ENCODE measurements around the gene NCS1. TPM values are rescaled to one million over a fixed set of nuclear protein-coding genes. Genes with fewer than 3 reads are reported as not detected.
A peak's percentile ranks its signal among the peaks of the same experiment; 100 is the strongest.

The NCS1 gene
- total and polyA plus RNA-seq, 2 donors = 5.4 to 6.9 TPM

DNA sequence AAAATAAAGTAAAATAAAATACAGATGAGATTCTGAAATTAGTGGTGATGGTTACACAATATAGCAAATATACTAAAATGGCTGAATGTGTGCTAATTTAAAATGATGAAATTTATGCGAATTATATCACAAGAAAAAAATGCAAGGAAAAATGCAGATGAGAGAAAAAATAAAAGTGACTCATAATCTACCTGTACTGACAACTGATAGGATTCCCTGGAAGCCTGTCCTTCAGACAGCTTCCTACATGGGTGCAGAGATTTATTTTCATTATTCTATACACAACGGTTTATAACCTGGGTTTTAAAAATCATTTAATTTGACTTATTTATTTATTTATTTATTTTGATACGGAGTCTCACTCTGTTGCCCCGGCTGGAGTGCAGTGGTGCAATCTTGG lies 5.8 kb upstream of the NCS1 start:
- Histone ChIP-seq H3K9me3 (ENCODE audit: control insufficient read depth in 2 of 2, insufficient read depth in 1 of 2, low read length in 1 of 2) (no peaks in the 10 kb centered on the region), H3K4me3 (ENCODE audit: low read length in 2 of 2) (no peak overlapping the region), H3K27me3 (ENCODE audit: control insufficient read depth in 2 of 2, insufficient read depth in 1 of 2, low read length in 1 of 2) (peaks cover 9 to 40% of the 10 kb centered on the region in 2 donors), H3K27ac (ENCODE audit: low read depth in 1 of 2, low read length in 1 of 2) (no peak overlapping the region), H3K36me3 (ENCODE audit: control insufficient read depth in 2 of 2, insufficient read depth in 2 of 2, low read length in 1 of 2) (no peaks in the 10 kb centered on the region), H3K4me1 (ENCODE audit: control insufficient read depth in 2 of 2, insufficient read depth in 2 of 2, low read length in 2 of 2) (peaks cover 0 to 5% of the 10 kb centered on the region in 2 donors)
- WGBS = 84% methylated on average over 4 of the region's 4 CpGs
- no peak for DNase-seq (ENCODE audit: low read depth in 6 of 9, low spot score in 9 of 9)

DNA sequence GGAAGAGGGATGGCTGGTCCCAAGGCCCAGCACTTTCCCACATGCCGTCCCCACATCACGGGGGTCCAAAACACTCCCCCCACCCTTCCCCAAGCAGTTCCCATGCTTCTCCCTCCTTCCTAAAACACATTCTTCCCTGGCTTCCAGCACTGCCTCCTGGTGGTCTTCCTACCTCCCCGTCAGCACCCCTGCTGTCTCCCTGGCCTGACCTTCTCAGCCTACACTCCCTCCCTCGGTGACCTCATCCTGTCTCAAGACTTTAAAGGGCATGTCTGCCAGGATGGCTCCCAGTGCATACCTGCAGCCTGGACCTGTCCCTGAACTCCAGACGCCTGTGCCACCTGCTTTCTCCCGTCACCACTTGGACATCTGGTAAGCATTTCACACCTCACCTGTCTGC lies 4.3 kb upstream of the NCS1 start:
- H3K27ac ChIP-seq (ENCODE audit: low read depth in 1 of 2, low read length in 1 of 2) = no peak overlapping the region
- no peaks in the 10 kb centered on the region for H3K9me3 ChIP-seq (ENCODE audit: control insufficient read depth in 2 of 2, insufficient read depth in 1 of 2, low read length in 1 of 2)
- H3K27me3 ChIP-seq (ENCODE audit: control insufficient read depth in 2 of 2, insufficient read depth in 1 of 2, low read length in 1 of 2) = peaks cover 19 to 50% of the 10 kb centered on the region in 2 donors
- H3K4me3 ChIP-seq (ENCODE audit: low read length in 2 of 2) = no peak overlapping the region
- WGBS = 88% methylated on average over 6 of the region's 6 CpGs
- no peaks in the 10 kb centered on the region for H3K36me3 ChIP-seq (ENCODE audit: control insufficient read depth in 2 of 2, insufficient read depth in 2 of 2, low read length in 1 of 2)
- DNase-seq (ENCODE audit: low read depth in 6 of 9, low spot score in 9 of 9) = no peak
- H3K4me1 ChIP-seq (ENCODE audit: control insufficient read depth in 2 of 2, insufficient read depth in 2 of 2, low read length in 2 of 2) = peaks cover 0 to 5% of the 10 kb centered on the region in 2 donors

DNA sequence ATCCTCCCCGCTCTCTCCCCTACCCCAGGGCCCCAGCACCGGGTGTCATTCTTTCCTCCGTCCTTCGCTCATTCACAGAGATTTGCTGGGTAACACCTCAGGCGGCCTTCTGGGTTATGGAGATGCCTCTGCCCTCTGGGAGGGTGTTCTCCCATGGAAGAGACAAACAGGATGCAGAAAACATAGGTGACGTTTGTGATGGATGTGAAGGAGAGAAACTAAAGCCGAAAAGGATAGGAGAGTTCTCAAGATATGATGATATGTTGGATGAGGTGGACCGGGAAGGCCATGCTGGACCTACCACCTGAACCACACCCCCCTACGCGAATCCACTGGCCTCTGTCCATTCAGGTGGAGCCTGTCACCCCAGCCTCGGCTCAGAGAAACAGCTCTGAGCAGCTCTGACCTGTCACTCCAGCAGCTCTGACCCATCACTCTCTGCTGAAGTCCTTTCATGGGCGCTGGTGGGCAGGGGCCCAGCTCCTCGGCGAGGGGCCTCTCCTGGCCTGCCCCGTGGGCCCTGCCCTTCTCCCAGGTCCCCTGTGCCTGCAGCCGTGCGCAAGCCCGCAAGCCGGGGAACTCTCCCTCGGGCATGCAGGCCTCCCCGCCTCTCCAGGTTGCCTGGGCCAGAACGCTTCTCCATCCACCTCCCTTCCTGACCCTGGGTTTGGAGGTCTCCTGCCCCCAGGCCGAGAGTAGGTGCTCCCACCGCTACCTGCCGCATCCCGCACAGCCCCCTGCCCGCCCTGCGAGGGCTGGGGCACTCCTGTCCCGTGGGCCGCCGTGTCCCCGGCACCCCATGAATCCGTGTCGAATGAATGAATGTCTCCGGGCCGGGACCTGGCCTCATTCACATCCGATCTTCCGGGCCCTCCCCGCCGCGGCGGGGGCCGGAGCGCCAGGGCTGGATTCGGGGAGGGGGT lies 717 bp upstream of the NCS1 start:
- WGBS = 42% methylated on average over 45 of the region's 45 CpGs
- Histone ChIP-seq H3K27ac (ENCODE audit: low read depth in 1 of 2, low read length in 1 of 2) (no peak overlapping the region), H3K36me3 (ENCODE audit: control insufficient read depth in 2 of 2, insufficient read depth in 2 of 2, low read length in 1 of 2) (no peaks in the 10 kb centered on the region), H3K9me3 (ENCODE audit: control insufficient read depth in 2 of 2, insufficient read depth in 1 of 2, low read length in 1 of 2) (peaks cover 0 to 1% of the 10 kb centered on the region in 2 donors), H3K27me3 (ENCODE audit: control insufficient read depth in 2 of 2, insufficient read depth in 1 of 2, low read length in 1 of 2) (peaks cover 33 to 82% of the 10 kb centered on the region in 2 donors), H3K4me1 (ENCODE audit: control insufficient read depth in 2 of 2, insufficient read depth in 2 of 2, low read length in 2 of 2) (peaks cover 0 to 5% of the 10 kb centered on the region in 2 donors), H3K4me3 (ENCODE audit: low read length in 2 of 2) (peak overlapping the region in 1 of 2 donors; percentile 40)
- DNase-seq (ENCODE audit: low read depth in 6 of 9, low spot score in 9 of 9) = no peak

DNA sequence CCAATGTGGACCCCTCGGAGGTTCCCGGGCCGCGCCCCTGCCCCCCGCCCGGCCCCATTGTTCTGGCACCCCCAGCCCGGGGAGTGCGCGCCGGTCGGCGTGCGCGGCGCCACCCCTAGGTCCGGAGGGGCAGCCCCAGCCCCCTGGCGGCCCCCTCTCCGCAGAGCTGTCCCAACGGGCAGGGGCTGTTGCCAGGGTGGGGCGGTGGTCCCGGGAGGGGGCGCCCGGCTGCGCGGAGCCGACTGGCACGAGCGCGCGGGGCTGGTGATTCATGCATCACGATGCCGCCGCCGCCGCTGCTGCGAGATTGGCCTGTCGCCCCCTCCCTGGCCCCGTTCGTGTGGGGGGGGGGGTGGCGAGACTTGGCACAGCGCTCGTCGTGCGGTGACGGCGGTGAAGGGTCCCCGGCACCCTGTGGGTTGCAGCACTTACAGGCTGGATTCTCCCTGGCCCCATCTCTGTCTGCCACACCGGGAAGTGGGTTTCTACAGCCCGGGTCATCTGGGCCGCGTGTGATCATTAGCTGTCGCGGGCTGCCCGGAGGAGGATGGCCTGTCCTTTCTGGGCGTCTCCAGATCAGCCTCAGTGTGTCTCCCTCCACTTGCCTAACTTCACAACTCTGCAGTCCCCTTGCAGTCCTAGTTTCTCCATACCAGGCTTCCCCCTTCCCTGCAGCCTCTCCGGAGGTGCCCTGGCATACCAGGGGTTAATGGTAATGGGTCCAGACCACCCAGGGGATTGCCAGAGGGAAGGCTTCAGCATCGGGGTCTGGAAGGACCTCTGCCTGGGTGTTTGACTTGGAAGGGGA lies 858 bp downstream of the NCS1 start:
- no peak overlapping the region for H3K27ac ChIP-seq (ENCODE audit: low read depth in 1 of 2, low read length in 1 of 2)
- WGBS = 4% methylated on average over 57 of the region's 57 CpGs
- DNase-seq (ENCODE audit: low read depth in 6 of 9, low spot score in 9 of 9) = no peak
- H3K4me3 ChIP-seq (ENCODE audit: low read length in 2 of 2) = peak overlapping the region; percentile 8 to 40
- H3K36me3 ChIP-seq (ENCODE audit: control insufficient read depth in 2 of 2, insufficient read depth in 2 of 2, low read length in 1 of 2) = no peaks in the 10 kb centered on the region
- H3K4me1 ChIP-seq (ENCODE audit: control insufficient read depth in 2 of 2, insufficient read depth in 2 of 2, low read length in 2 of 2) = peaks cover 0 to 5% of the 10 kb centered on the region in 2 donors
- H3K9me3 ChIP-seq (ENCODE audit: control insufficient read depth in 2 of 2, insufficient read depth in 1 of 2, low read length in 1 of 2) = peaks cover 0 to 1% of the 10 kb centered on the region in 2 donors
- H3K27me3 ChIP-seq (ENCODE audit: control insufficient read depth in 2 of 2, insufficient read depth in 1 of 2, low read length in 1 of 2) = peaks cover 33 to 79% of the 10 kb centered on the region in 2 donors

DNA sequence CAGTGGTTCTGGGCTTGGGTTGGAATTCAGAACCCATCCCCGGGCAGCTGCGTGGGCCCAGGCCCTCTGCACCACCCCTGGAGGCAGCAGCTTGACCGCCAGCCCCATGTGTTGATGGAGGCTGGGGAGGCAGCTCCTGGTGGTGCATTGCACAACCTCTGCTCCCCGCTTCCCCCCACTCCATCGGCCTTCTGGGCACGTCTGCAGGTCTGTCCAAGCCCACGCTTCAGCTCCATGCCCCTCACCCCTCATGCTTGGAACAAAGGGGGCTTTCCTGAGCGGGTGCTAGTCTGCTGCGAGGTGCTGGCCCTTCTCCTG lies 1.4 kb downstream of the NCS1 start:
- 82% methylated on average over 9 of the region's 9 CpGs for WGBS
- Histone ChIP-seq H3K27me3 (ENCODE audit: control insufficient read depth in 2 of 2, insufficient read depth in 1 of 2, low read length in 1 of 2) (peaks cover 33 to 78% of the 10 kb centered on the region in 2 donors), H3K27ac (ENCODE audit: low read depth in 1 of 2, low read length in 1 of 2) (no peak overlapping the region), H3K4me1 (ENCODE audit: control insufficient read depth in 2 of 2, insufficient read depth in 2 of 2, low read length in 2 of 2) (peaks cover 0 to 2% of the 10 kb centered on the region in 2 donors), H3K4me3 (ENCODE audit: low read length in 2 of 2) (peak overlapping the region in 1 of 2 donors; percentile 8), H3K9me3 (ENCODE audit: control insufficient read depth in 2 of 2, insufficient read depth in 1 of 2, low read length in 1 of 2) (peaks cover 0 to 1% of the 10 kb centered on the region in 2 donors), H3K36me3 (ENCODE audit: control insufficient read depth in 2 of 2, insufficient read depth in 2 of 2, low read length in 1 of 2) (no peaks in the 10 kb centered on the region)
- no peak for DNase-seq (ENCODE audit: low read depth in 6 of 9, low spot score in 9 of 9)

DNA sequence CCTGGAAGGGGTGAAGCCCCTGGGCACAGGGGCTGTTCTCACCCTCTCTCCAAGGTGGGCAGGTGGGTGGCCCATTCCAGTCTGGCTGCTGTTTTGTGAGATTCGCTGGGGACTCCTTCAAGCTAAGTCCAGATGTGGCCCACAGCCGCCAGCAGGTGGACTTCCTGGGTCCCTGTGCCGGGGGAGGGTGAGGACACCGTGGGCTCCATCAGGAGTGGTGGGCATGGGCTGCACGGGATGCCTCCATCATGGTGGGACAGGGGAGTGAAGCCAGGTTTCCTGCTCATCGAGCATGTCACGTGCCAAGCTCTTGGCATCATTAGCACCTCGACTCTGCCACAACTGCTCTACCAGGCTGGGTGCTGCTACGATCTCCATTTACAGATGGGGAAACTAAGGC lies 1.8 kb downstream of the NCS1 start:
- peaks cover 33 to 74% of the 10 kb centered on the region in 2 donors for H3K27me3 ChIP-seq (ENCODE audit: control insufficient read depth in 2 of 2, insufficient read depth in 1 of 2, low read length in 1 of 2)
- WGBS = 96% methylated on average over 9 of the region's 9 CpGs
- H3K9me3 ChIP-seq (ENCODE audit: control insufficient read depth in 2 of 2, insufficient read depth in 1 of 2, low read length in 1 of 2) = peaks cover 0 to 1% of the 10 kb centered on the region in 2 donors
- H3K36me3 ChIP-seq (ENCODE audit: control insufficient read depth in 2 of 2, insufficient read depth in 2 of 2, low read length in 1 of 2) = no peaks in the 10 kb centered on the region
- no peaks in the 10 kb centered on the region for H3K4me1 ChIP-seq (ENCODE audit: control insufficient read depth in 2 of 2, insufficient read depth in 2 of 2, low read length in 2 of 2)
- DNase-seq (ENCODE audit: low read depth in 6 of 9, low spot score in 9 of 9) = no peak
- no peak overlapping the region for H3K27ac ChIP-seq (ENCODE audit: low read depth in 1 of 2, low read length in 1 of 2)
- H3K4me3 ChIP-seq (ENCODE audit: low read length in 2 of 2) = no peak overlapping the region

DNA sequence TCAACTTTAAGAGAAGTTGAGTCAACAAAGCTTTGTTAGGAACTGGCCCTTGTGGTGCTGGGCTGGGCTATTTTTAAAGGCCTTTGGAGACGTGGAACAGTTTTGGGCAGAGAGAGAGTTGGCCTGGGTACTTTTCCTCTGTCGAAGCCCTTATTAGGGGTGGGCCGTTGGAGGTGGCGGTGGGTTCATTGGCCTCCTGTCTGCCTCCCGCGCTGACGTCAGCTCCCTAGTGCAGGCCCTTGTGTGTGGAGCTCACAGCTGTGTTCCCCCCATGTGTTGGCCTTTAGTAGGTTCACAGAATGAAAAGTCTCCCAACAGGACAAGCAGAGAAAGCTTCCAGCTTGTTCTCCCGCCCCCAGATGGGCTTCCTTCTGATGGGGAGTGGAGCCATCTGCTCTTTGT lies 2.7 kb downstream of the NCS1 start:
- no peak overlapping the region for H3K27ac ChIP-seq (ENCODE audit: low read depth in 1 of 2, low read length in 1 of 2)
- peaks cover 33 to 68% of the 10 kb centered on the region in 2 donors for H3K27me3 ChIP-seq (ENCODE audit: control insufficient read depth in 2 of 2, insufficient read depth in 1 of 2, low read length in 1 of 2)
- no peak for DNase-seq (ENCODE audit: low read depth in 6 of 9, low spot score in 9 of 9)
- H3K36me3 ChIP-seq (ENCODE audit: control insufficient read depth in 2 of 2, insufficient read depth in 2 of 2, low read length in 1 of 2) = no peaks in the 10 kb centered on the region
- no peaks in the 10 kb centered on the region for H3K4me1 ChIP-seq (ENCODE audit: control insufficient read depth in 2 of 2, insufficient read depth in 2 of 2, low read length in 2 of 2)
- no peak overlapping the region for H3K4me3 ChIP-seq (ENCODE audit: low read length in 2 of 2)
- WGBS = 92% methylated on average over 8 of the region's 8 CpGs
- peaks cover 0 to 1% of the 10 kb centered on the region in 2 donors for H3K9me3 ChIP-seq (ENCODE audit: control insufficient read depth in 2 of 2, insufficient read depth in 1 of 2, low read length in 1 of 2)

DNA sequence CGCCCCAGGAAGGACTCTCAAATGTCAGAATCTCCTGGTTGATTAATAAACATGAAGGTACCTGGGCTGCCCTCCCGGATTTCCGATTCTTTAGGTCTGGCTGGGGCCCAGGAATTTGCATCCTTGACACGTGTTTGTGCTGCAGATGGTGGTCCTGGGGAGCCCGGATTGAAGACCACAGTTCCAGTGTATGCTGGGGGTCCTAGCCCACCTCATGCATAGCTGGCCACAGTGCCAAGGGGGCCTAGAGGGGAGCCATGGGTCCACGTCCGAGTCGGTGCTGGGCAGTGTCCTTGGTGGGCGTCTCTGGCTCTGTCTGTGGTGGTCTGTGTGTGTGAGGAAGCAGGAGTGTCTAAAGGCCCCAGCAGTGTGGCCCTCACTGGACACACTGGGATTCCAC lies 3.2 kb downstream of the NCS1 start:
- DNase-seq (ENCODE audit: low read depth in 6 of 9, low spot score in 9 of 9) = no peak
- Histone ChIP-seq H3K4me1 (ENCODE audit: control insufficient read depth in 2 of 2, insufficient read depth in 2 of 2, low read length in 2 of 2) (no peaks in the 10 kb centered on the region), H3K36me3 (ENCODE audit: control insufficient read depth in 2 of 2, insufficient read depth in 2 of 2, low read length in 1 of 2) (no peaks in the 10 kb centered on the region), H3K4me3 (ENCODE audit: low read length in 2 of 2) (no peak overlapping the region), H3K9me3 (ENCODE audit: control insufficient read depth in 2 of 2, insufficient read depth in 1 of 2, low read length in 1 of 2) (peaks cover 0 to 1% of the 10 kb centered on the region in 2 donors), H3K27me3 (ENCODE audit: control insufficient read depth in 2 of 2, insufficient read depth in 1 of 2, low read length in 1 of 2) (peaks cover 33 to 64% of the 10 kb centered on the region in 2 donors), H3K27ac (ENCODE audit: low read depth in 1 of 2, low read length in 1 of 2) (no peak overlapping the region)
- 92% methylated on average over 9 of the region's 9 CpGs for WGBS

DNA sequence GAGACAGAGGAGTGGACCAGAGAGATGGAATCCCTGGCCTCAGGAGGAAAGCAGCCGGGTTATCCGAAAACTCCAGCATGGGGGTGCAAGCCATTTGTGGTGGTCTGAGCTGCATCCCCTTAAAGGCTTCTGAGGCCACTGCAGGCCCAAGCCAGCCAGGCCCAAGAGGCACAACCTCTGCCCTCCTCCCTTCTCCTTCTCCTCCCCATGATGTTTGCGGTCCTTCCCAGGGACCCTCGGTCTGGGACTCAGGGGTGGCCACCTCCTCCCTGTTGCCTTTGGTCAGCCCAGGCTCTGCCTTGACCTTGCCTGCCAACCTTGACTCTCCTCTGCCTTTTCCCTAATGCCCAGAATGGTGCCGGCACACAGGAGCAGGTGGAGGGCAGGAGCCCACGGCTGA lies 4.6 kb downstream of the NCS1 start:
- whole genome bisulfite sequencing = 96% methylated on average over 6 of the region's 6 CpGs
- H3K4me1 ChIP-seq (ENCODE audit: control insufficient read depth in 2 of 2, insufficient read depth in 2 of 2, low read length in 2 of 2) = no peaks in the 10 kb centered on the region
- H3K27me3 ChIP-seq (ENCODE audit: control insufficient read depth in 2 of 2, insufficient read depth in 1 of 2, low read length in 1 of 2) = peaks cover 21 to 50% of the 10 kb centered on the region in 2 donors
- H3K27ac ChIP-seq (ENCODE audit: low read depth in 1 of 2, low read length in 1 of 2) = peak overlapping the region in 1 of 2 donors; percentile 4
- DNase-seq (ENCODE audit: low read depth in 6 of 9, low spot score in 9 of 9) = no peak
- H3K9me3 ChIP-seq (ENCODE audit: control insufficient read depth in 2 of 2, insufficient read depth in 1 of 2, low read length in 1 of 2) = peaks cover 0 to 1% of the 10 kb centered on the region in 2 donors
- H3K36me3 ChIP-seq (ENCODE audit: control insufficient read depth in 2 of 2, insufficient read depth in 2 of 2, low read length in 1 of 2) = no peaks in the 10 kb centered on the region
- no peak overlapping the region for H3K4me3 ChIP-seq (ENCODE audit: low read length in 2 of 2)
